GOT3 (cell line): Measurements from ENCODE around the gene CKB.

Source experiments
- DNase-seq: peaks from one replicate; lab custom pipeline; 2025; ENCODE audit warnings: mixed read lengths; lab: John Stamatoyannopoulos, UW

The CKB gene

DNA sequence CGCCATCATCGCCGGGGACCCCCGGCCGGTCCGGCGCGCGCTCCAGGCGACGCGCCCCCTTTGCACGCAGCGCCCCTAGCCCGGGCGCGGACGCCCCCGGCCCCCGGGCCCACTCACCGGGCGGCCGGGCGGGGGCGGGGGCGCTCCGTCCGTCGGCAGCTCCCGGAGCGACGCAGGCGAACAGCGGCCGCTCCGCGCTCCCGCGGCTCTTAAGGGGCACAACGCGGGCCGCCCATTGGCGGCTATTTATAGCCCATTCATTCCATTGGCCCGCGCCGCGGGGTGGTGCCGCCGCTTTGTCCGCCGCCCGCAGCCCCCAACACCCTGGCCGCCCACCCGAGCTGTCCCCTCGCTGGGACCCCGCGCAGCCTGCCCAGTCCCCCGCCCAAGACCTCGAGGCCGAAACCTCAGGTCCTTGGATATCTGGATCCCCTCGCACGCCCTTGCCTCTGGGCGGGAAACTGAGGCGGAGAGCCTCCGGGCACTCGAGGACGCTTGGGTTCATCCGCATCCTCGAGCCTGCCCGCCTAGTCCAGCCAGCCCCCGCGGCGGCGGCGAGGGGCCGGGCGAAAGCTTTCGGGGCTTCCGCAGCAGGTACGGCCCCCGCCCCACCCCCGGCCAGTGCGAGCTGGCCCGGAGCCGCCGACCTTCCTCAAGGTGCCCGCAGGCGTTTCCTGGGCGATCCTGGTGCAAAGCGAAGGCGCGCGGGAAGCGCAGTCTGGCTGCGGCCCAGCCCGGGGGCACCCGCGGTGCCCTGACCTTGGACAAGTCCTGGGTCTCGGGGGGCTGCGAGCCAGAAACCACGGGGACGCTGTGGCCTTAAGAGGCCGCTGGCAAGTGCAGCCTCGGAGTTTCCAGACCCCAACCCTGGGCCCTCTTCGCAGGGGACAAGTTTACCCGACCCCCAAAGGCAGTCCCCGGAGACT lies at the start of gene CKB:
TSS of gene CKB (minus strand) at position 182 of the 926 bp plus-strand sequence. CDS start 337 bp downstream, outside the sequence.
- no peak for DNase-seq

DNA sequence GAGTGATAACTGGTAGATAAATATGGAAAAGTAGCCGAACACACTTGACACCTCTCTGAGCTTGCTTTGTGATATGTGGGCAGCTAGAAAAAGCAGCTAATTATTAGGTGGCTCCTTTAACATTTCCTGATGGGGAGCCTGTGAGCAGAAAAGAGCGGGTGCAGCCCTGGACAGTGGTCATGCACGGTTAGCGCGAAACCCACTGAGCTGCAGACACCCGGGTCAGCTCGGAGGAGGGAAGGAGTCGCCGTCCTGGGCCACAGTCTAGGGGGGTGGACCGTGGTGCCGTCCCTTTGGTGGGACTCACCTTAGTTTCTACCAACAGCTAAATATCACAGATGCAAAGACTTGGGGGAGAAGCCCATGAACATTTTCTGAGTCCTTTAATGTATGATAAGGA lies 46.8 kb upstream of the CKB start:
- no peak for DNase-seq

DNA sequence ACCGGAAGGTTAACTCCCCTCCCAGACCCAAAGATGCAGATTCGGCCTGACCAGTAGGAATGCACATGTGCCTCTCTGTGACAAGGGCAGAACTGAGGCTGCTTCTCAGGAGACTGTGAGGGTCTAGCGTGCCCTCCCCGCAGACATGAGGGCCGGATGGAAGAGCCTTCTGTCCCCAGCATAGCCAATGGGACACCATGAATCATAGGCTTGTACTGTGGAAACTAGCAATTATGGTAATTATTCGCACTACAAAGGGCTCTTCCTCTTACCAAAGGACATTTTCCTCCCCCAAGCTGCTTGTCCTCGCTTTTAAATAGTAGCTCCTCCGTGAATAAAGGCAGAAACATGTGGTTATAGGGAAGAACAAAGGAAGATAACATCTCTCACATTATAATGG lies 46.3 kb upstream of the CKB start:
- no peak for DNase-seq

DNA sequence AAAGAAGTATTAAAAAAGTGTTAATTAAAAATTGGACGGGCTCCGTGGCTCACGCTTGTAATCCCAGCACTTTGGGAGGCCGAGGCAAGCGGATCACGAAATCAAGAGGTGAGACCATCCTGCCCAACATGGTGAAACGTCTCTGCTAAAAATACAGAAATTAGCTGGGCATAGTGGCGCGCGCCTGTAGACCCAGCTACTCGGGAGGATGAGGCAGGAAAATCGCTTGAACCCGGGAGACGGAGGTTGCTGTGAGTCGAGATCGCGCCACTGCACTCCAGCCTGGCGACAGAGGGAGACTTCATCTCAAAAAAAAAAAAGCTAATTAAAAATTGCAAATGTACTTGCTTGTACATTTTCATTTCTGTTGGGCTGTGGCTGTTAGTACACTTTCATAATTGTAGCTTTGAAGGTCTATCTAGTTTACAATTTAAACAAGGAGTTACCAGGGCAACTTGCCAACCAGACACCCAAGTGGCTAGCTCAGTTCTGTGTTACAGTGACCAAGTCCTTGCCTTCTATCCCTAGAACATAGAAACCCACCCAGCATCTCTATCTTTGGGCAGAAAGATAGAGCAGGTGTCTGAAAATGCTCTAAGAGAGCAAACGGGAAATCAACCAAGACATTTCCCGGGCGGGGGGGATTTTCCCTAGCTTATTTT lies 41.3 kb upstream of the CKB start:
- DNase-seq: no peak

DNA sequence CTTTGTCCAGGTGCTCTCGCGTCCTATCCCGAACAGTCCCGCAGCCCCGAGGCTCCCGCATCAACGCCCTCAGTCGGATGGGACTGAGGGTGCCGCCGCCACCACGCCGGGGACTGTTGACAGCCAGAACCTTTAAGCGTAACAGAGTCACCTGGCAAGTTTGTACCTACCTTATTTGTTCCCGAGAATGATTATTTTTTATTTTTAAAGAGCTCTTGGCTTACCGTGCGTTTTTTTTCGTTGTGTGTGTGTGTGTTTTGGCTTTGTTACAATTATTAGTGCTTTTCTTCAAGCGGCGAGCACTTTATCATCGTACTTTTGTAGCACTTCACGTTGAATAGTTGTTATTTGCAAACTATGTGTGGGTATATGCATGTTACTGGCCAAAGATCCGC lies 40.6 kb upstream of the CKB start:
- DNase-seq: no peak

DNA sequence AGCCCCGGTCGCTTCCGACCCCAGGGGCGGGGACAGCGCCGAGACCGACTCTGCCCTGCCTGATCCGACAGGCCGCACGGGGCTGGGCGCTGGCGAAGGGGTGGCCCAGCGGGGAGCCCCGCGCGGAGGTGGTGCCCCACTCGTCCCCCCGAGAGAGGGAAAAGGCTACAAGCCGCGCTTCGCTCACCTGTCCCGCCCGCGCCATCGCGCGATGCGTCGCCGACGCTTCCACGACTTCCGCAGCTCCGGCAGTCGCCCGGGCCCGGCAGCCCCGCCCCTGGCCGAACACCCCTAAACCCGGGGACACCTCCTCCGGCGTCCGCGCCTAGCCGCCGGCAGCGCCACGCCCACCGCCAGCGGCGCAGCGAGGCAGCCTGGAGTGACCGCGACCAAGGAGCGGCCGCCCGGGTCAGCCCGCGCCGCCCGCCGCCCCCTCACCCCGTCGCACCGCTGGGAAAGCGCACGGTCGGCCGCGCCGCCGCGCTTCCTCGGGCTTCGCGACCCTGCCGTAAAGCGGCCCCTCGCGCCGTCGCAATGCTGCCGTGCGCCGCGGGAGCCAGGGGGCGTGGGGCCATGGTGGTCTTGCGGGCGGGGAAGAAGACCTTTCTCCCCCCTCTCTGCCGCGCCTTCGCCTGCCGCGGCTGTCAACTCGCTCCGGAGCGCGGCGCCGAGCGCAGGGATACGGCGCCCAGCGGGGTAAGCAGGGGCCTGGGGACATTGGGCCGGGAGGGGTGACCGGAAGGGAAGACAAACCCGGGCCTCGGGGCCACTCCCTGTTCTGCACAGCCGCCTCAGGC lies 40.0 kb upstream of the CKB start, which contains the start of the genes BAG5 and COA8:
TSS of gene BAG5 (minus strand) at position 229 of the 797 bp plus-strand sequence. CDS start 1,493 bp downstream, outside the sequence.
TSS of gene COA8 (plus strand) at position 532 of the 797 bp plus-strand sequence. CDS start at position 574, 42 bp downstream.
- peak; percentile 34 for DNase-seq

DNA sequence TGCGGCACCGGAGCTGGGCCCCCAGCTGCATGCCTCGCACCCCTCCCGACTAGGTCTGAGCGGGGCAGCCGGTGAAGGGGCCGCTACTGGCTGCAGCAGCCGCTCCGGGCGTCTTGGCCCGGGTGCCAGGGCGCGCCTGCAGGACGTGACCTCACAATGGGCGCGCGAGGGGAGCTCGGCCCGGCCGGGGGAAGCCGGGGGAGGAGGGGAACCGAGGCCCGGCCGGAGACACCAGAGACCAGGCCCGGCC lies 39.5 kb upstream of the CKB start:
- DNase-seq: no peak

DNA sequence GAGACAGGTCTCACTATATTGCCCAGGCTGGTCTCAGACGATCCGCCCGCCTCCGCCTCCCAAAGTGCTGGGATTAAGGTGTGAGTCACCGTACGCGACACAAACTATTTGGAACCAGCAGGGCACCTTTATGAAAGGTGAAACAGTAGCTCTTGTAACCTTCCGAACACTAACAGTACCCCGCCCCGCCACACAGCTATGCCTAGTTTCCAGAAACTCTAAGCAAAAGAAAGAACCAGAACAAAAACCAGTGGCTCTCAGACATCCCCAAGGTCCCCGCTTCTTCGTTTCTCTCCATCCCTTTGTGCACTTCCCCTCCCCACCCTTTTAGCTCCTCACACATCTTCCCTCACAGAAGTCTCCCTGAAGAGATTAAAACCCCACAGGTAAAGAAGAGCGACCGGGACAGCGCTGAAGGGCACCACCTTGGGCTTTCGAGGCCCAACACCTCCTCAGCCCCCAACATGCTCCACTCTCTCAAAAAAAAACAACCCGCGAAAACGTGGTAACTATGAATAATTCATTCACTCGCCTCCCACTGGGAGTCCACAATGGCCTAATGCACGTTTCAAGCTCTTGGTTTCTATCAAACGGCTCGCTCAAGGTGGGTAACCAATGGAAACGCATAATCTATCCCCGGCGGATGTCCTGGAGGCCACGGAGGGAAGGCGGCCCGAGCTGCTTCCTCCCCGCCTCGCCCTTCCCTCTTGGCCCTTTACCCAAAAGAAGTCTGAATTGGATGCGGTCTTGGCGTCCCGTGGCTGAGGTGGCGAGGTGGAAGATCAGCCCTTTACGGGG lies 39.0 kb upstream of the CKB start:
- DNase-seq: no peak

DNA sequence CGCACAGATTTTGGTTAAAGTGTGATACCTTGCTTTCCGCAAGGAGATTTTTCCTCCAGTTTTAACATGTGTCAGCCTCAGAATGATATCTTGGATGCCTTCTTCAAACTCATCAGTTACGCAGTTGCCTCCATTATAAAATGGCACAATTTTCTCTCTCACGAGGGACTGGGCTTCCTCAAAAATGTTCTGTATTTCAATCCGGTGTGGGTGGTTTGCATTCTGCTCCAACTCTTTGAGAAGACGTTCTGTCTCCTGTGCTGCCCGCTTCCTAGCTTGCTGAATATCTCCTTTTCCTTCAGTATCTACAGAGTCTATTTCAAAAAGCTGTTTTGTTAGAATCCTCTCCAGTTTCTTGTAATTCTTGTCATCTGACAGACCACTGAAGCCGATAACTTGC lies 38.1 kb upstream of the CKB start:
- DNase-seq: no peak

DNA sequence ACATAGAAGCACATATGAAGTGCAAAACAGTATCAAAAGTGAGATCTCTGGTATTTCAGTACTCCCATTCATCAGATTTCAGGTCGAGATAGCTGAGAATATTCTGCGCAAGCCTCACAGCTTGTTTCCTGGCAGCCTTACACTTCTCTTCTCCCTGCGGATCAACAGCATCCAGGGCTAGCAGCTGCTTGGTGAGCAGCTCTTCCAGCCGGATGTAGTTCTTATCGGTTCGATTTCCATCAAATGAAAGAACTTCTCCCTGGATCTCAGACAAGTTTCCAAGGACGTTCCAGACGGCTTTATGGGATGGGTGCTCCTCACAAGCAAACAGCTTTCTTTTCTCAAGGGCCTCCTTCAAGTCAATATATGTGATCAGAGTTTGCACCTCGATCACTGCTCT lies 37.1 kb upstream of the CKB start:
- no peak for DNase-seq

DNA sequence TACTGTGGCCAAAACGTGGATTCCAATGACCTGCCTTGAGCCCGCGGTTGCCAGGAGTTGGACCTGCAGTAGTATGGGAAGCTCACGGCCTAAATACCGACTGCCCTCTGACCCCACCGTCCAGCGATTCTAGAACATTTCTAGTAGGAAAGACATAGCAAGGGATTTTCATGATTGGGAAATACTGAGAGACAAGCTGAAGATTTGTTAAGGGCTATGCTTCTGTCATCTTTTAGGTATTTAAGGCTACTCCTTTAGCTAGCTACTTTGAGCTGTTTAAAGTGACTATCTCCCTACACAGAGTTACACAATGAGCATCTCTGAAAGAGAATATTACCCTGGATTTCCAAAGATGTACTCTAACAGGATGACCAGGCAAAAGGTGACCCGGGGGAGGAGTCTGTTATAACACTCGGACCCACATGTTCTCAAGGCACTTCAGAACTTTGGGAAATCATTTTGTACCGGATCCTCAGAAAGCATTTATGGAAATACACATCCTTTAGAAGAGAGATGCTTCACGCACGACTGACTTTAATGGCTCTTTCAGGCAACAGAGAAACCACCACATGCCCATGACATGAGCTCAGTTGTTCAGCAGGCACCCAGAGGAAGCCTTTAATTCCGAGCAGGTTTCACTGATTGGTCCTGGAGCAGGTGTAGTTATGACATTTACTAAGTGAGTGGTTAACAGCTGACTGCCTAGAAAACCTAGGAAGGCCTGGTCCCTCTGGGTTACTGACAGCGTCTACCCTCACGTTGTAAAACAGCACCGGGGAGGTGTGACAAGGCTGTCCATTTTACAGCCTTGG lies 35.6 kb upstream of the CKB start:
- no peak for DNase-seq

DNA sequence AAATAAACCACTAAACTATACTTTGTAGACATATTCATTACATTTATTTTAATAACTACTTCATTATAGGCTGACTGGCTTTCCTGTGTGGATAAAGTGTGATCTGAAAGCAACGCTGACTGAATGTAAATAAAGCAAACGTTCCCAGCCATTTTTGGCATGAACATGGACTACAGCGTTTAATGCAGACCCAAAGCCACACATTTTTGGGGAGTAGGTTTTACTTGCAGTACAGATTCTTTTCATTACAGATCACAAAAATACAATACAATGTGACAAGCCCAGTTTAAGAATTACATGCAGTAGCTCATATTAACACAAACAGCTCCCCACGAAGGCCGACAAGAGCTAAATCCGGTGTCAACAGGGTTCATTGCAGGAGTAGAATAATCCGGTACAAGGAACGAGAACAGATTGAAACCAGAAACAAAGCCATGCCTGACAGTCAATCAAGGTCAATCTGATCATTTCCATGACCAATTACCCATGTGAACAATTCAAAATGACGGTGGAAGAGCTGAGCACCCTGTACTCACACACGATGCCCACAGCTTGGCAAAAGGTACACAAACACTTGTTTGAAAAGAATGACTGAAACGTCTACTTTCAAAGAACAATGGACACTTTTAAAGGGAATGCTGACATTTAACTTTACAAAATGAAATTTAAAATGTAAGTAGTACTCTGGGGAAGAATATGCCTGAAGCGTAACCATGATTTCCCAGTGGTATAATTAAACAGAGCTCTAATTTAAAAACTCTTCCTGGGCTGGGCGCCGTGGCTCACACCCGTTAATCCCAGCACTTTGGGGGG lies 34.5 kb upstream of the CKB start:
- DNase-seq: no peak

DNA sequence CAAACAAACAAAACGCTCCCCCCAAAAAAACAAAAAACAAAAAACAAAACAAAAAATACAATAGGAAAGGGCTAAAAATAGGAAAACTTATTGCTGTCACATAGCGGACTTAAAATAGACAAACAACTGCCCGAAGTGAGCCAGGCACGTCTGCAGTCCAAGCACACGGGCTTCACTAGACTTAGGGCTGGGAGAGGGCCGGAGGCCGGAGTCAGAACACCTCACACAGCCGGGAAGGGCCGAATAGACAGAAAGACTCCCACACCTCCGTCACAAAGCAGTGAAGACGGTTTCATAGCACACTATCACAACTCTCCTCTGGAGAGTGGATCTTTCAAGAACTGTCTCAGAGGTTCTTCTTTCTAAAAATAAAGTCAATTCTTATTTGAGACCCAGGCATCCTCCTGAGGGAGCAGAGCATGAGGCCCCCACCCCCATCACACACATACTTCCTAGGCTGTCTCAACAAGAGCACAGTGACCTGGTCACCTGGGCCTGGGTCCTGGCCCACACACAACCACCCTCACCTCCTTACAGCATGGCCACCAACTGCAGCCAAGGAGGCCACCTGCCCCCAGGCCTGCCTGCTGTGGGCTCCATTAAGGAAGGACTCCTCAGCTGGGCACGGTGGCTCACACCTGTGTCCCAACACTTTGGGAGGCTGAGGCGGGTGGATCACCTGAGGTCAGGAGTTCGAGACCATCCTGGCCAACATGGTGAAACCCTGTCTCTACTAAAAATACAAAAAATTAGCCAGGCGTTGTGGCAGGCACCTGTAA lies 33.1 kb upstream of the CKB start:
- no peak for DNase-seq

DNA sequence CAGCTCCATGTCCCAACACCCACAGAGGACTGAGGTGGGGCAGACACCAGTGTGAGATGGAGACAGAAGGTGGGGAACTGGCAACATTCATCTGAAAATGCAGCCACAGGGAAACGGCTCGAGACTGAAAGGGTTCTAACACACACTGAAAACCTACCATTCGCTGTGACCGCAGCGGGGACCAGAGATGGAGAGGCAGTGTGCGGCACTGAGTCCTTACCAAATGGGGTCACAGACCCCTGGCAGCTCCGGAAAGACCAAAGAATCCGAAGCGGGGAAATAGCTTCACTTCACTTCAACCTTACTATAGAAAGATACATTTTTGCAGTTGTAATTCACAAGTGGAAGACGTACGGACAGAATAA lies 30.2 kb upstream of the CKB start:
- DNase-seq: no peak

DNA sequence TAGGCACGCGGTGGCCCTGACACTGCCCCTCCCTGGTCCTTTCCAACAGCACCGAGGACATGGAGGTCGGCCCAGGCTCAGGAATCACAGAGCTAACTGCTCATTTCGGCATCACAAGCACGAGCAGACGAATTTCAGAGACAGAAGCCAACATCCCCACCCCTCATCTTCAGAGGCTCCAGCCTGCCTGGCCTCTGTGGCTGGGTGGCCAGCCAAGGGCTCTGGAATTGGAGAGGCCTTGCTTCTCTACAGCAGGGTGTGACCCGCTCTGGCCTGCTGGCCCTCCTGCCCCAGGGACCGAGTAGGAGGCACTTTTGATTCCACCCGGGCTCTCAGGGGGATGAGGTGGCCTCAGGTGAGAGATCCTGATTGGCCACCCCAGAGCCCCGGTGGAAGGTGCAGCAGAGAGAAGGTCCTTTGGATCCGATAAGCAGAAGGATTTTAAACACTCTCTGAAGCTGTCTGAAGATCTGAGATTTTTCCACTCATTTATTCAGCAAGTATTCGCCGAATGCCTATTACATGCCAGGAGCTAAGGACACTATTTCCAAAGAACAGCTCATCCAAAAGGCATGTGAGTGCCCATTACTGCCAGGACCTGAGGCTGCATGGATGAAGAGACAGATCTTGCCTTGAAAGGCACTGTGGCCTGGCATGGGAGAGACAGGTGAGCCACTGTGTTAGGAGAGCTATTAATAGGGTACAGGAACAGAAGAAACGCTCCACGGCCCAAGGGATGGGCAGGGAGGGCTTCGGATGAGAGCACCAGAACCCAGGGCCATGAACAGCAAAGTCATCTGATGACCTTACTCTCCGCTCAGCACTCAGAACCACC lies 29.6 kb upstream of the CKB start:
- DNase-seq: no peak

DNA sequence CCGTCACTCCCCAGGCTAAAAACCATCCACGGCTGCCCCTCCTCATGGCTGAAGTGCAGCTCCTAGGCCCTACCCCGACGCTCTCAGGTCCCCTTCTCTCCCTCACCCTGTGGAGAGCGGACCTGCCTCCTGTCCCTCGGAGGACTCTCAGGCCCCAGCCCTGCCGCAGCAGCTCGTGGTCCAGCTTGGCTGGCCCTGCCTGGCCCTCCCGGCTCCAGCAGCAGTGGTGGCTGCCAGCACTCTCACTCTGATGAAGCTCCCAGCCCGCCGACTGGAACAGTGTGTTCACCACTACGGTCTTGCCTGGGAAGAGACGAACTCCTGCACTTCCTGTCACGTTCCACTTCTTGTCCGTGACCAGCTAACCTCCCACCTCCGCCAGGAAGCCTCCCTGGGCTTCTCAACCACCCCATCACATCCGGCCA lies 28.7 kb upstream of the CKB start:
- no peak for DNase-seq

DNA sequence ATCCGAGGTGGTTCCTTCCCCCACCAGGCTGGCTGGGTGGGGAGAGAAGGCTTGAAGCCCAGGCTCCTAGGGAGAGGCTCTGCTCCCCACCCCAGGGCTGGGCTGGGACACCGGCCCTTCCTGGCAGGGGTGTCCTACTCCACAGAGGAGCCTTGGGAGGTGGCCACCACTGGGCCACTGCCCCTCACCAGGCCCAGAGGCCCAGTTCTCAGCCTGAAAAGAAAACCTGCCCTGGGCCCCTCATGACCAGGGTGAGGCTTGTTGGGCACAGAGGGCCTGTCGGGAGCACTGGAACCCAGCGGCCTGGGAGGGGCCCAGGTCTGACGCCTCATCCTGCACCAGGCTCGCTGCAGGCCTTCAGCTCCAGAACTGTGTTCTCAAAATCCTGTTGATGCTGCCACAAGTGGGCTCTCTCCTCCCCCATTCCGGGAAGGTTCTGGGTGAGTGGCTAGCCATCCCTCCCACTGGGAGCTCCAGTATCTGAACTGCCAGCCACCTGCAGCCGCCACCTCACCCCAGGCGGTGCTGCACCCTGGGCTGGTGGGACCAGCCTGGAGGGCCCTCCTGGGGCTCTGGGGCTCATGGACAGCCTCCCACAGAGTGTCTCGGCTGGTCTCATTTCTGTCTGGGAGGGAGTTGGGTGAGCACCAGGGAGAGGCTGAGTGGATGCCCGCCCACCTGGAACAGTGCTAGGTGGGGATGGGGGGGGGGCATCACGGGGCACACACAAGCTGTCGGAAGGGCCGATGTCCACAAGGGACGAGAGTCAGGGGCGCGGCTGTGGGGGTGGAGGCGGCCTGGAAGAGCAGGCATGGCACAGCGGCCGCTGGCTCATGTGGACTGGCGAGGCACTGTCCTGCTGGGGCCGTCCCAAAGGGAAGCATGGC lies 28.1 kb upstream of the CKB start:
- DNase-seq: no peak
